ENCODE measurements around the gene PTPRE.

PTPRE gene

GRCh38 chr10:128111696-128112095 lies 204.8 kb downstream of the PTPRE start:
- no peak for TF ChIP-seq CTCF (IDR thresholded peaks at IDR 0.05; ENCODE audit: borderline replicate concordance, insufficient read depth, low read depth, low read length)
- H3K4me3 ChIP-seq (ENCODE audit: low read depth, low read length) = no peak overlapping the region

GRCh38 chr10:128113026-128113425 lies 206.1 kb downstream of the PTPRE start:
- no peak for TF ChIP-seq CTCF (IDR thresholded peaks at IDR 0.05; ENCODE audit: borderline replicate concordance, insufficient read depth, low read depth, low read length)
- no peak overlapping the region for H3K4me3 ChIP-seq (ENCODE audit: low read depth, low read length)

- H3K4me3 ChIP-seq (ENCODE audit: low read depth, low read length) = no peak overlapping the region
- TF ChIP-seq CTCF (IDR thresholded peaks at IDR 0.05; ENCODE audit: borderline replicate concordance, insufficient read depth, low read depth, low read length) = no peak
These were observed 208.0 kb downstream of the PTPRE start for GRCh38 chr10:128114901-128115300.

- no peak overlapping the region for H3K4me3 ChIP-seq (ENCODE audit: low read depth, low read length)
- no peak for TF ChIP-seq CTCF (IDR thresholded peaks at IDR 0.05; ENCODE audit: borderline replicate concordance, insufficient read depth, low read depth, low read length)
These were observed 208.5 kb downstream of the PTPRE start for GRCh38 chr10:128115356-128115755.

GRCh38 chr10:128116187-128116586 lies 209.3 kb downstream of the PTPRE start:
- H3K4me3 ChIP-seq (ENCODE audit: low read depth, low read length) = no peak overlapping the region
- TF ChIP-seq CTCF (IDR thresholded peaks at IDR 0.05; ENCODE audit: borderline replicate concordance, insufficient read depth, low read depth, low read length) = no peak

- peak; percentile 13; the same call in 1 of the 2 replicates for TF ChIP-seq CTCF (IDR thresholded peaks at IDR 0.05; ENCODE audit: borderline replicate concordance, insufficient read depth, low read depth, low read length)
- no peak overlapping the region for H3K4me3 ChIP-seq (ENCODE audit: low read depth, low read length)
These were observed 210.1 kb downstream of the PTPRE start for GRCh38 chr10:128116851-128117615.

GRCh38 chr10:128121750-128122412 lies 215.0 kb downstream of the PTPRE start:
- H3K4me3 ChIP-seq (ENCODE audit: low read depth, low read length) = no peak overlapping the region
- no peak for TF ChIP-seq CTCF (IDR thresholded peaks at IDR 0.05; ENCODE audit: borderline replicate concordance, insufficient read depth, low read depth, low read length)

Measured in GM12875 (cell line).